ENCODE results near the gene ANAPC5. TPM values are rescaled to one million over a fixed set of nuclear protein-coding genes. Genes with fewer than 3 reads are reported as not detected.

Gene ANAPC5
- total RNA-seq, 1 donor from 2014 or later = 115 TPM

DNA sequence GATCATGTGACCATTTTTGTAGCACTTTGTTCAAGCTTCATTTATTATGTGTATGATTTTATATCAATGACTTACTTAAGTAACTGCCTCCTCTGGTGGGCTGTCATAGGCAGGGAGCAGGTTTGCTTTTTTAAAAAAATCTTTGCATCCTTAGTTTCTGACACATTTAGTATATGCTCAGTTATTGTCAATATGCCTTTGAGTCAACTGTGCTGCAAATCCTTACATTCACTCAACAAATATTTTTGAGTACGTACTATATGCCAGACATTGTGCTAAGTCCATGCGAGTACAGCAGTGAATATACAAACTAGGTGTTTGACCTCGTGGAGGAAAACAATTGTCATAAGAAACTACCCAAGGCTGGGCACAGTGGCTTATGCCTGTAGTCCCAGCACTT, 4.4 kb upstream of the ANAPC5 start:
- no peak for FAIRE-seq
- no peaks in the 10 kb centered on the region for H3K36me3 ChIP-seq (ENCODE audit: control insufficient read depth, insufficient read depth, low read length)
- no peak for TF ChIP-seq CTCF (IDR thresholded peaks at IDR 0.05; ENCODE audit: insufficient read depth, low read length, severe bottlenecking)

DNA sequence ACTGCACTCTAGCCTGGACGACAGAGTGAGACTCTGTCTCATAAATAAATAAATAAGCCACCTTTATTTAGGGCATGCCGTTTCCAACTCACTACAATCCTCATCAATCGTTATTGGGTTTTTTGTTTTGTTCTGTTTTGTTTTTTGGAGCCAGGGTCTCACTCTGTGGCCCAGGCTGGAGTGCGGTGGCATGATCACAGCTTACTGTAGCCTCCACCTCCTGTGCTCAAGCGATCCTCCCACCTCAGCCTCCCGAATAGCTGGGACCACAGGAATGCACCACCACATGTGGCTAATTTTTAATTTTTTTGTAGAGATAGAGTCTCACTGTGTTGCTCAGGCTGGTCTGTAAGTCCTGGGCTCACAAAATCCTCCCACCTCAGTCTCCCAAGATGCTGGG, 3.6 kb upstream of the ANAPC5 start:
- Histone ChIP-seq H3K27me3 (ENCODE audit: control insufficient read depth, insufficient read depth, low read length) (no peaks in the 10 kb centered on the region), H3K4me3 (ENCODE audit: low read depth, low read length) (no peak overlapping the region), H3K36me3 (ENCODE audit: control insufficient read depth, insufficient read depth, low read length) (no peaks in the 10 kb centered on the region)
- DNase-seq (ENCODE audit: low read depth) (no peak), FAIRE-seq (no peak)
- no peak for TF ChIP-seq CTCF (IDR thresholded peaks at IDR 0.05; ENCODE audit: insufficient read depth, low read length, severe bottlenecking)

More for the DNA sequence above, 4.4 kb upstream of the ANAPC5 start:
- H3K4me3 ChIP-seq (ENCODE audit: low read depth, low read length) = no peak overlapping the region
- no peak for DNase-seq (ENCODE audit: low read depth)
- H3K27me3 ChIP-seq (ENCODE audit: control insufficient read depth, insufficient read depth, low read length) = no peaks in the 10 kb centered on the region

DNA sequence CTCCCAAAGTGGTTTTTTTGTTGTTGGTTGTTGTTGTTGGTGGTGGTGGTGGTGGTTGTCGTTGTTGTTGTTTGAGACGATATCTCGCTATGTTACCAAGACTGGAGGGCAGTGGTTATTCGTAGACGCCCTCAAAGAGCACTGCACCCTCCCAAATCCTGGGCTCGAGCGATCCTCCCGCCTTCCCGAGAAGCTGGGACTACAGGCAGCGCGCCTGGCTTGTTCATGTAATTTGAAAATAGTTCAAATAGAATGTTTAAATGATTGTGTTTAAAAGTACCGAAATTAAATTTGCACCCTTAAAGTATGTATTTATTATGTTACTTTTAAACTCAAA, 439 bp upstream of the ANAPC5 start:
- peak overlapping the region; percentile 61 for H3K4me3 ChIP-seq (ENCODE audit: low read depth, low read length)
- no peak for FAIRE-seq

GRCh38 chr12:121346747-121347146, 5.5 kb downstream of the ANAPC5 start:
- FAIRE-seq = no peak
- no peaks in the 10 kb centered on the region for H3K27me3 ChIP-seq (ENCODE audit: control insufficient read depth, insufficient read depth, low read length)
- DNase-seq (ENCODE audit: low read depth) = no peak
- H3K4me3 ChIP-seq (ENCODE audit: low read depth, low read length) = no peak overlapping the region
- no peak for TF ChIP-seq CTCF (IDR thresholded peaks at IDR 0.05; ENCODE audit: insufficient read depth, low read length, severe bottlenecking)
- H3K36me3 ChIP-seq (ENCODE audit: control insufficient read depth, insufficient read depth, low read length) = peaks cover 16% of the 10 kb centered on the region

More for the DNA sequence above, 439 bp upstream of the ANAPC5 start:
- H3K36me3 ChIP-seq (ENCODE audit: control insufficient read depth, insufficient read depth, low read length) = no peaks in the 10 kb centered on the region
- H3K27me3 ChIP-seq (ENCODE audit: control insufficient read depth, insufficient read depth, low read length) = no peaks in the 10 kb centered on the region
- no peak for TF ChIP-seq CTCF (IDR thresholded peaks at IDR 0.05; ENCODE audit: insufficient read depth, low read length, severe bottlenecking)
- DNase-seq (ENCODE audit: low read depth) = no peak

- Histone ChIP-seq H3K36me3 (ENCODE audit: control insufficient read depth, insufficient read depth, low read length) (peaks cover 16% of the 10 kb centered on the region), H3K4me3 (ENCODE audit: low read depth, low read length) (no peak overlapping the region), H3K27me3 (ENCODE audit: control insufficient read depth, insufficient read depth, low read length) (no peaks in the 10 kb centered on the region)
- no peak for TF ChIP-seq CTCF (IDR thresholded peaks at IDR 0.05; ENCODE audit: insufficient read depth, low read length, severe bottlenecking)
- DNase-seq (ENCODE audit: low read depth) (no peak), FAIRE-seq (no peak)
These were observed 6.9 kb downstream of the ANAPC5 start for GRCh38 chr12:121345151-121345815.

GRCh38 chr12:121344506-121344905, 7.7 kb downstream of the ANAPC5 start:
- no peak for TF ChIP-seq CTCF (IDR thresholded peaks at IDR 0.05; ENCODE audit: insufficient read depth, low read length, severe bottlenecking)
- FAIRE-seq (no peak), DNase-seq (ENCODE audit: low read depth) (no peak)
- H3K36me3 ChIP-seq (ENCODE audit: control insufficient read depth, insufficient read depth, low read length) = peaks cover 16% of the 10 kb centered on the region
- H3K27me3 ChIP-seq (ENCODE audit: control insufficient read depth, insufficient read depth, low read length) = no peaks in the 10 kb centered on the region
- no peak overlapping the region for H3K4me3 ChIP-seq (ENCODE audit: low read depth, low read length)
